Heart left ventricle (tissue), 16 donors: ENCODE results near the gene TMEM175. TPM values are rescaled to one million over a fixed set of nuclear protein-coding genes. Genes with fewer than 3 reads are reported as not detected.

ENCODE experiments used
- ATAC-seq, 4 donors: fragments of 200-7000 bp; cut with Tn5 transposase; one replicate each; pipeline ENCODE4 v1.9.1; 2020 to 2022; ENCODE audit warnings: moderate library complexity in 4 of 4, mild to moderate bottlenecking in 3 of 4, moderate number of reproducible peaks in 1 of 4
- DNase-seq, 5 donors: peaks; one replicate each; pipeline ENCODE4 v3.0.0-alpha.2; 2020
- H3K27ac ChIP-seq, 12 donors: fragments of 200-600 bp; sonication (generic) in 4 of 12; one replicate each; pipeline versions ENCODE4 v1.5.0 to v1.8.0; 2016 to 2022; ENCODE audit warnings: mild to moderate bottlenecking in 2 of 12
- H3K27me3 ChIP-seq, 9 donors: fragments of 200-600 bp; sonication (generic) in 2 of 9; one replicate each; pipeline versions ENCODE4 v1.5.1 to v1.8.0; 2016 to 2022; ENCODE audit warnings: mild to moderate bottlenecking in 3 of 9
- H3K36me3 ChIP-seq, 9 donors: fragments of 200-600 bp; sonication (generic) in 2 of 9; one replicate each; pipeline versions ENCODE4 v1.5.0 to v1.8.0; 2018 to 2022; ENCODE audit warnings: mild to moderate bottlenecking in 2 of 9
- H3K4me1 ChIP-seq, 12 donors: fragments of 200-600 bp; sonication (generic) in 4 of 12; one replicate each; pipeline versions ENCODE4 v1.5.0 to v1.8.0; 2016 to 2022; ENCODE audit warnings: mild to moderate bottlenecking in 3 of 12
- H3K4me3 ChIP-seq, 12 donors: fragments of 200-600 bp; sonication (generic) in 4 of 12; one replicate each; pipeline versions ENCODE4 v1.5.0 to v1.8.0; 2017 to 2022; ENCODE audit warnings: mild to moderate bottlenecking in 9 of 12, moderate library complexity in 4 of 12
- H3K9me3 ChIP-seq, 12 donors: fragments of 200-600 bp; sonication (generic) in 4 of 12; one replicate each; pipeline versions ENCODE4 v1.5.0 to v1.8.0; 2016 to 2022; ENCODE audit warnings: mild to moderate bottlenecking in 1 of 12
- CTCF ChIP-seq, 12 donors: fragments of 200-600 bp; sonication (generic) in 4 of 12; IDR thresholded peaks; one replicate each; pipeline versions ENCODE4 v1.5.0 to v1.8.0; 2018 to 2022; ENCODE audit warnings: antibody characterized with exemption in 12 of 12, mild to moderate bottlenecking in 5 of 12
- POLR2A ChIP-seq, 2 donors: fragments of 450-650 bp; IDR thresholded peaks; one replicate each; pipeline ENCODE4 v1.6.1; 2017; ENCODE audit warnings: antibody characterized with exemption in 2 of 2, mild to moderate bottlenecking in 2 of 2, moderate library complexity in 2 of 2
- WGBS, 4 donors: extraction: QIAGEN DNeasy Blood & Tissue Kit in 2 of 4; methylation state at CpG; one replicate each; pipeline versions ENCODE4 v1.1.5 to v1.1.7; 2013 to 2018; 5-methylcytosine and 5-hydroxymethylcytosine counted together
- intact Hi-C, 10 donors: fragments of 100-400 bp; cut with DNase I; formaldehyde crosslinking; loops; one replicate each; pipeline versions ENCODE4 v1.11.1 to v1.14.2; 2022
- polyA plus RNA-seq, 2 donors: library from polyadenylated mRNA; stranded (reverse); fragments of 200-250 nt; gene quantifications; one replicate each; pipeline ENCODE4 v1.2.3, GENCODE V29; 2013
- total RNA-seq, 9 donors: library from RNA; depleted of rRNA in 2 of 9; stranded (reverse); fragments of >200 nt in 2 of 9; fragmentation: NEBNext Ultra II Directional in 3 of 9; extraction: Animal tissue kit (Norgen Biotek cat#: 25700) in 3 of 9; gene quantifications; one replicate each; pipeline versions ENCODE4 v1.1.0 to v1.2.4, GENCODE V29; 2016 to 2023
- donor health status: ischemic (EF 13 %, LVEDD 7.1; RV severe dilation, severe dysfunction).
- donor health status: healthy with polysubstance abuse.
- donor health status: DM: no; HTN: yes; CAD: no.
- donor health status: DM: no; HTN: no; CAD: no.
- donor health status: ischemic (EF 25% LVEDD 6.9; RV normal size, moderate dysfunction).
- donor health status: ischemic (EF 25% LVEDD 5.7; RV mildly dilated, moderate dysfunction).
- donor health status: healthy.
- donor health status: DM: yes; HTN: yes; CAD: no.
- donor health status: ischemic (EF 35%, LVEDD 5.7; RV mildly dilated, moderate dysfunction).
- donor health status: nonischemic (EF 11% LVEDD 7.7; RV severe dilation, severe dysfunction).
- donor health status: DM: yes; HTN: yes; CAD: no.
- donor health status: PGD.
- donor health status: ischemic (EF 29% LVEDD 5.4; RV normal size, mild dysfunction).
- donor health status: nonischemic (EF 23%, LVEDD 6.1; RV moderate dilation, normal function).

TMEM175 gene
- total and polyA plus RNA-seq, 11 donors: 14.2 to 34.6 (median 20.1) TPM

- Histone ChIP-seq H3K36me3 (peaks cover 0 to 70% (median 32%) of the 10 kb centered on the region in 9 donors), H3K4me1 (no peaks in the 10 kb centered on the region), H3K27ac (no peak overlapping the region), H3K4me3 (no peak overlapping the region), H3K27me3 (no peaks in the 10 kb centered on the region), H3K9me3 (no peaks in the 10 kb centered on the region)
- TF ChIP-seq POLR2A (IDR thresholded peaks at IDR 0.05) (no peak), CTCF (IDR thresholded peaks at IDR 0.05) (no peak)
- peak in 1 of 5 donors; percentile 25 for DNase-seq
- WGBS, 4 donors: 91 to 96% (median 93%) methylated on average over 17 of the region's 17 CpGs
- intact Hi-C loops: no loop called here
- no peak for ATAC-seq
These were observed 26.0 kb downstream of the TMEM175 start for GRCh38 chr4:958314-958665.

GRCh38 chr4:958696-959337 is 26.6 kb downstream of the TMEM175 start:
- Histone ChIP-seq H3K36me3 (peaks cover 0 to 73% (median 27%) of the 10 kb centered on the region in 9 donors), H3K9me3 (no peaks in the 10 kb centered on the region), H3K4me3 (no peak overlapping the region), H3K27me3 (no peaks in the 10 kb centered on the region), H3K4me1 (no peaks in the 10 kb centered on the region), H3K27ac (no peak overlapping the region)
- ATAC-seq (peak in 1 of 4 donors; percentile 2), DNase-seq (peak in 1 of 5 donors; percentile 21)
- 83 to 88% (median 84%) methylated on average over 16 to 17 of the region's 17 CpGs for WGBS, 4 donors
- no peak for TF ChIP-seq POLR2A (IDR thresholded peaks at IDR 0.05)
- TF ChIP-seq CTCF (IDR thresholded peaks at IDR 0.05): no peak
- intact Hi-C loops: no loop called here

- peak in 2 of 5 donors; percentile 15 to 28 for DNase-seq
- intact Hi-C loops: no loop called here
- no peaks in the 10 kb centered on the region for H3K9me3 ChIP-seq
- 84 to 86% (median 85%) methylated on average over 19 to 24 of the region's 24 CpGs for WGBS, 4 donors
- TF ChIP-seq CTCF (IDR thresholded peaks at IDR 0.05) (no peak), POLR2A (IDR thresholded peaks at IDR 0.05) (no peak)
- no peak overlapping the region for H3K4me3 ChIP-seq
- peak in 1 of 4 donors; percentile 2 for ATAC-seq
- no peaks in the 10 kb centered on the region for H3K4me1 ChIP-seq
- no peaks in the 10 kb centered on the region for H3K27me3 ChIP-seq
- H3K36me3 ChIP-seq: peaks cover 0 to 75% (median 23%) of the 10 kb centered on the region in 9 donors
- H3K27ac ChIP-seq: no peak overlapping the region
These were observed 27.3 kb downstream of the TMEM175 start for GRCh38 chr4:959338-960139.

GRCh38 chr4:960140-960635 is 27.9 kb downstream of the TMEM175 start:
- Histone ChIP-seq H3K4me1 (no peaks in the 10 kb centered on the region), H3K27ac (no peak overlapping the region), H3K4me3 (no peak overlapping the region), H3K36me3 (peaks cover 0 to 76% (median 20%) of the 10 kb centered on the region in 9 donors), H3K27me3 (no peaks in the 10 kb centered on the region), H3K9me3 (no peaks in the 10 kb centered on the region)
- ATAC-seq: peak in 2 of 4 donors; percentile 2 to 6
- 88 to 93% (median 91%) methylated on average over 10 to 16 of the region's 16 CpGs for whole genome bisulfite sequencing, 4 donors
- TF ChIP-seq POLR2A (IDR thresholded peaks at IDR 0.05): no peak
- TF ChIP-seq CTCF (IDR thresholded peaks at IDR 0.05): no peak
- intact Hi-C loops: no loop called here
- DNase-seq: no peak
